ENCODE measurements around the gene SFXN5. TPM values are rescaled to one million over a fixed set of nuclear protein-coding genes. Genes with fewer than 3 reads are reported as not detected.

SFXN5 gene
- total RNA-seq, 1 donor: 17.0 TPM

- Histone ChIP-seq H4K20me1 (ENCODE audit: insufficient read depth, low read length) (peaks cover 2% of the 10 kb centered on the region), H3K36me3 (ENCODE audit: insufficient read depth, low read length) (no peaks in the 10 kb centered on the region), H2AFZ (ENCODE audit: low read length) (no peak overlapping the region), H3K27me3 (ENCODE audit: insufficient read depth, low read length) (peaks cover 96% of the 10 kb centered on the region), H3K4me3 (ENCODE audit: insufficient read depth, low read length) (no peak overlapping the region), H3K79me2 (ENCODE audit: insufficient read depth, low read length) (no peaks in the 10 kb centered on the region), H3K27ac (ENCODE audit: low read depth, low read length) (no peak overlapping the region), H3K9me3 (ENCODE audit: low read depth, low read length) (peaks cover 14% of the 10 kb centered on the region), H3K4me2 (ENCODE audit: insufficient read depth, low read length) (no peak overlapping the region), H3K4me1 (ENCODE audit: insufficient read depth, low read length) (no peaks in the 10 kb centered on the region)
- no peak for TF ChIP-seq CTCF (IDR thresholded peaks at IDR 0.05; ENCODE audit: extremely low read depth, low read depth, low read length)
- peak; percentile 84 for DNase-seq (ENCODE audit: insufficient read length, low spot score, missing footprints)
These were observed 150.2 kb downstream of the SFXN5 start for GRCh38 chr2:72921088-72921851.

GRCh38 chr2:72920318-72921087 lies 151.0 kb downstream of the SFXN5 start:
- H4K20me1 ChIP-seq (ENCODE audit: insufficient read depth, low read length): peaks cover 2% of the 10 kb centered on the region

GRCh38 chr2:72919414-72920317 lies 151.8 kb downstream of the SFXN5 start:
- DNase-seq (ENCODE audit: insufficient read length, low spot score, missing footprints): peak; percentile 75
- no peaks in the 10 kb centered on the region for H3K36me3 ChIP-seq (ENCODE audit: insufficient read depth, low read length)
- TF ChIP-seq CTCF (IDR thresholded peaks at IDR 0.05; ENCODE audit: extremely low read depth, low read depth, low read length): no peak
- no peak overlapping the region for H3K27ac ChIP-seq (ENCODE audit: low read depth, low read length)
- H3K79me2 ChIP-seq (ENCODE audit: insufficient read depth, low read length): no peaks in the 10 kb centered on the region
- no peak overlapping the region for H2AFZ ChIP-seq (ENCODE audit: low read length)
- H3K27me3 ChIP-seq (ENCODE audit: insufficient read depth, low read length): peaks cover 96% of the 10 kb centered on the region
- H3K9me3 ChIP-seq (ENCODE audit: low read depth, low read length): peaks cover 14% of the 10 kb centered on the region
- H3K4me3 ChIP-seq (ENCODE audit: insufficient read depth, low read length): peak overlapping the region; percentile 30
- no peaks in the 10 kb centered on the region for H4K20me1 ChIP-seq (ENCODE audit: insufficient read depth, low read length)
- peak overlapping the region; percentile 48 for H3K4me2 ChIP-seq (ENCODE audit: insufficient read depth, low read length)
- H3K4me1 ChIP-seq (ENCODE audit: insufficient read depth, low read length): no peaks in the 10 kb centered on the region

More at GRCh38 chr2:72920318-72921087, 151.0 kb downstream of the SFXN5 start:
- peak; percentile 94 for DNase-seq (ENCODE audit: insufficient read length, low spot score, missing footprints)
- peak overlapping the region; percentile 48 for H3K4me2 ChIP-seq (ENCODE audit: insufficient read depth, low read length)
- peaks cover 14% of the 10 kb centered on the region for H3K9me3 ChIP-seq (ENCODE audit: low read depth, low read length)
- H3K36me3 ChIP-seq (ENCODE audit: insufficient read depth, low read length): no peaks in the 10 kb centered on the region
- H3K27ac ChIP-seq (ENCODE audit: low read depth, low read length): no peak overlapping the region
- no peaks in the 10 kb centered on the region for H3K79me2 ChIP-seq (ENCODE audit: insufficient read depth, low read length)
- H3K4me1 ChIP-seq (ENCODE audit: insufficient read depth, low read length): no peaks in the 10 kb centered on the region
- H3K4me3 ChIP-seq (ENCODE audit: insufficient read depth, low read length): peak overlapping the region; percentile 30
- no peak for TF ChIP-seq CTCF (IDR thresholded peaks at IDR 0.05; ENCODE audit: extremely low read depth, low read depth, low read length)
- peaks cover 96% of the 10 kb centered on the region for H3K27me3 ChIP-seq (ENCODE audit: insufficient read depth, low read length)
- no peak overlapping the region for H2AFZ ChIP-seq (ENCODE audit: low read length)
